Hepatocyte (in vitro differentiated cells): ENCODE measurements around the gene LGALS3BP. TPM values are rescaled to one million over a fixed set of nuclear protein-coding genes. Genes with fewer than 3 reads are reported as not detected.

ENCODE experiments used
- DNase-seq: peaks from one replicate; pipeline ENCODE4 v3.0.0-alpha.2; 2016; ENCODE audit warnings: low spot score
- H2AFZ ChIP-seq: fragments of 200-600 bp; sonication (generic); 2 replicates; pipeline ENCODE4 v1.6.0; 2016; ENCODE audit warnings: antibody characterized with exemption, mild to moderate bottlenecking
- H3K27ac ChIP-seq: fragments of 200-600 bp; sonication (generic); 2 replicates; pipeline ENCODE4 v1.5.1; 2016; ENCODE audit warnings: mild to moderate bottlenecking
- H3K27me3 ChIP-seq: fragments of 200-600 bp; sonication (generic); 2 replicates; pipeline ENCODE4 v1.6.1; 2016
- H3K36me3 ChIP-seq: fragments of 200-600 bp; sonication (generic); replicated peaks from 2 replicates; pipeline ENCODE4 v1.5.1; 2016; ENCODE audit warnings: low read depth; ENCODE audit not compliant: insufficient read depth
- H3K4me1 ChIP-seq: fragments of 200-600 bp; sonication (generic); 2 replicates; pipeline ENCODE4 v1.5.1; 2016; ENCODE audit warnings: mild to moderate bottlenecking, moderate library complexity; ENCODE audit not compliant: insufficient read depth
- H3K4me2 ChIP-seq: fragments of 200-600 bp; sonication (generic); 2 replicates; pipeline ENCODE4 v1.6.0; 2016
- H3K4me3 ChIP-seq: fragments of 200-600 bp; sonication (generic); 2 replicates; pipeline ENCODE4 v1.5.1; 2016; ENCODE audit warnings: mild to moderate bottlenecking
- H3K79me2 ChIP-seq: fragments of 200-600 bp; sonication (generic); 2 replicates; pipeline ENCODE4 v1.6.0; 2017; ENCODE audit warnings: mild to moderate bottlenecking
- H3K9me2 ChIP-seq: fragments of 200-600 bp; sonication (generic); replicated peaks from 2 replicates; pipeline ENCODE4 v1.6.0; 2017; ENCODE audit warnings: mild to moderate bottlenecking; ENCODE audit not compliant: insufficient read depth
- H3K9me3 ChIP-seq: fragments of 200-600 bp; sonication (generic); 2 replicates; pipeline ENCODE4 v1.5.1; 2016; ENCODE audit warnings: low read depth, mild to moderate bottlenecking
- H4K20me1 ChIP-seq: fragments of 200-600 bp; sonication (generic); 2 replicates; pipeline ENCODE4 v1.6.0; 2016; ENCODE audit warnings: mild to moderate bottlenecking; ENCODE audit not compliant: insufficient read depth, poor library complexity, severe bottlenecking
- CTCF ChIP-seq: fragments of 200-600 bp; sonication (generic); IDR thresholded peaks from 2 replicates; pipeline ENCODE4 v1.5.1; 2016; ENCODE audit warnings: antibody characterized with exemption, mild to moderate bottlenecking; ENCODE audit not compliant: poor library complexity
- EZH2 ChIP-seq: fragments of 200-600 bp; sonication (generic); IDR thresholded peaks from 2 replicates; pipeline ENCODE4 v1.6.1; 2016; ENCODE audit warnings: antibody characterized with exemption, mild to moderate bottlenecking, borderline replicate concordance
- EZH2phosphoT487 ChIP-seq: fragments of 200-600 bp; sonication (generic); IDR thresholded peaks from one replicate; pipeline ENCODE4 v1.6.1; 2018; ENCODE audit warnings: antibody characterized with exemption, mild to moderate bottlenecking, low read depth, moderate library complexity; ENCODE audit not compliant: unreplicated experiment, severe bottlenecking
- WGBS: methylation state at CpG from one replicate; pipeline ENCODE4 v1.1.6; 2016; ENCODE audit warnings: low lambda C conversion rate; ENCODE audit errors: missing lambda C conversion rate; 5-methylcytosine and 5-hydroxymethylcytosine counted together
- polyA plus RNA-seq: library from polyadenylated mRNA; unstranded; fragments of >200 nt; fragmentation: Nextera tagmentation; extraction: Ambion mirVana; gene quantifications from 2 replicates; pipeline ENCODE4 v1.2.1, GENCODE V29; 2016
- total RNA-seq: library from RNA; depleted of rRNA; stranded (reverse); fragments of >200 nt; gene quantifications from 2 replicates; pipeline ENCODE4 v1.2.3, GENCODE V29; 2014

Gene LGALS3BP, protein sequence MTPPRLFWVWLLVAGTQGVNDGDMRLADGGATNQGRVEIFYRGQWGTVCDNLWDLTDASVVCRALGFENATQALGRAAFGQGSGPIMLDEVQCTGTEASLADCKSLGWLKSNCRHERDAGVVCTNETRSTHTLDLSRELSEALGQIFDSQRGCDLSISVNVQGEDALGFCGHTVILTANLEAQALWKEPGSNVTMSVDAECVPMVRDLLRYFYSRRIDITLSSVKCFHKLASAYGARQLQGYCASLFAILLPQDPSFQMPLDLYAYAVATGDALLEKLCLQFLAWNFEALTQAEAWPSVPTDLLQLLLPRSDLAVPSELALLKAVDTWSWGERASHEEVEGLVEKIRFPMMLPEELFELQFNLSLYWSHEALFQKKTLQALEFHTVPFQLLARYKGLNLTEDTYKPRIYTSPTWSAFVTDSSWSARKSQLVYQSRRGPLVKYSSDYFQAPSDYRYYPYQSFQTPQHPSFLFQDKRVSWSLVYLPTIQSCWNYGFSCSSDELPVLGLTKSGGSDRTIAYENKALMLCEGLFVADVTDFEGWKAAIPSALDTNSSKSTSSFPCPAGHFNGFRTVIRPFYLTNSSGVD
- total RNA-seq (224 and 305 TPM in 2 replicates), polyA plus RNA-seq (787 and 811 TPM in 2 replicates)

DNA sequence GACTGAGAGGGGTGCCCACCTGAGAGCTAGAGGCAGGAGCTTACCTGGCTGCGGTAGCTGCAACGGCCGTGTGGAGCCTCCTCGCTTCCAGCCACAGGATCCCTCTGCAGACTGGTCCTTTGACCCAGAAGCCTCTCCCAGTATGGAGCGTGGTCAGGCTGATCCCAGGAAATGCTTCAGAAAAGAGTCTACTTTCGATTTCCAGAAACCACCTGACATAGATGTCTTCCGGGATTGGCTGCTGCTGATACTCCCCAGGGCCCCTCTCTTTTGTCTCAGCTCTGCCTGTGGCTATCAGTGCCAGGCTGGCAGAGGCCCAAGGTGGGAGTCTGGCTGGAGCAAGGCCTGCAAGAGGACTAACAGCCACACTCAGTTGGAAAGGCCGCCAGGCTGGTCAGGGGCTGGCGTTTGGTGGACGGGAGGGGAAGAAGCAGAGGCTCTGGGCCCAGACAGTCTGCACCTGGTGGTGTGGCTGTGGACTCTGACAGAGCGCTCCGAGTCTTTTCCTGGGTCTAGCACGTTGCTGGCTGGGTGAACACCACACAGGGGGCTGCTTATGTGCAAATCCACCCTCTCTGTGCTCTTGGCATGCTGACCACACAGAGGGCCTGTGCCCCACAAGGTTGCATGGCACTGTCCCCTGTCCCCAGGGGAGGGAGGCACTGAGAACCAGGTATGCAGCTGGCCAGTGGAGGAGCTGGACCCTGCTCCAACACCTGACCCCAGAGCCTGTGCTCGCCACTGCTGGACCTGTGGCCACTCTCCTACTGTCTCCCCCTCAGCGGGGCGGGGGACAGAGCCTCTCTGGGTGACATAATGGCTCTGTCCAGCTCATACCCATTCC is at the start of gene LGALS3BP:
Gene LGALS3BP, minus strand, starts transcription at position 144 of the 844 bp plus-strand sequence. CDS start 2,732 bp downstream, outside the sequence.
- Histone ChIP-seq H3K36me3 (no peaks in the 10 kb centered on the region), H3K4me2 (peak within 1 kb of the TSS; percentile 77), H3K9me2 (no peaks in the 10 kb centered on the region), H2AFZ (peak within 1 kb of the TSS; percentile 27), H3K27me3 (no peaks in the 10 kb centered on the region), H3K4me1 (peaks cover 30% of the 10 kb centered on the region), H3K79me2 (peaks cover 16% of the 10 kb centered on the region), H3K27ac (peak within 1 kb of the TSS; percentile 53), H3K4me3 (peak within 1 kb of the TSS; percentile 9), H3K9me3 (no peaks in the 10 kb centered on the region), H4K20me1 (no peaks in the 10 kb centered on the region)
- DNase-seq, result peak; percentile 86
- TF ChIP-seq EZH2phosphoT487, result no peak
- TF ChIP-seq CTCF, result no peak
- no peak for TF ChIP-seq EZH2
- WGBS, result 65% methylated on average over 16 of the region's 16 CpGs

- H3K27ac ChIP-seq, result no peak overlapping the region
- H3K27me3 ChIP-seq, result no peaks in the 10 kb centered on the region
- WGBS, result 83% methylated on average over 17 of the region's 17 CpGs
Measured at GRCh38 chr17:79028496-79029326, 49.0 kb upstream of the LGALS3BP start.

More at GRCh38 chr17:79028496-79029326, 49.0 kb upstream of the LGALS3BP start:
- no peaks in the 10 kb centered on the region for H4K20me1 ChIP-seq
- H3K36me3 ChIP-seq, result no peaks in the 10 kb centered on the region
- peak; percentile 25 for TF ChIP-seq CTCF
- TF ChIP-seq EZH2, result no peak
- no peak for TF ChIP-seq EZH2phosphoT487
- peak overlapping the region; percentile 67 for H3K4me2 ChIP-seq
- peaks cover 37% of the 10 kb centered on the region for H3K4me1 ChIP-seq
- H3K4me3 ChIP-seq, result no peak overlapping the region
- no peak overlapping the region for H2AFZ ChIP-seq
- H3K79me2 ChIP-seq, result no peaks in the 10 kb centered on the region
- no peaks in the 10 kb centered on the region for H3K9me2 ChIP-seq
- DNase-seq, result no peak
- no peaks in the 10 kb centered on the region for H3K9me3 ChIP-seq
